ENCODE measurements around the gene MACROD2.

The MACROD2 gene

DNA sequence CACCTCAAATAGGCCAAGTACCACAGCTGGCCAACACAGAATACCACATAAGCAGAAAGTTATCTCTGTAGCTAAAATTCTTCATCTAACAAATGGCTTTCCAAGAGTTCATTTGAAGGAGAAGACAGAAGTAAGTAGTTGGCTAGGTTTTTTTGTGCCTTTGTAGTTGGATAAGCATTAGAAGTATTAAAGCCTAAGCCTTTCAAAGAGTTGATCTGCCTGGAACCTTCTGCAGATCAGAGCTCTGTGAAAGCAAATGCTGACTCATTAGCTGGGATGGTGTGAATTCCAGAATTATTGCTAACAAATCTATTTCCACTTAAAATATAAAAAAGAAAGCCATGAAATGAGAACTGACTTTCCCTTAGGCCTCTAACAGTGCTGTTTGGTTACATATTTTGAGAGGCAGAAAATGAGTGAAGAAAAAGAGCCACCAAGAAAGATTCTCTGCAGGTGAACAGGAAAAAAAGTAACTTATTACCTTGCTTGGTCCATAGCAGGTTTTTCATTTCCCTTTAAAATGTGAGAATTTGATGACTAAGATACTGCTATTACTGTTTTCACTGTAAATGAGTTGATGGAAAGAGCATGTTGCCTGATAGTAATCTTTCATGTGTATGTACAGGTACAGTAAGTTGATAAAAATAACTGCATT is 1105.3 kb downstream of the MACROD2 start:
- H3K36me3 ChIP-seq (ENCODE audit: insufficient read depth, insufficient read length, low read length) = no peaks in the 10 kb centered on the region
- H3K4me3 ChIP-seq (ENCODE audit: insufficient read length, low read depth) = no peak overlapping the region
- no peak for DNase-seq (ENCODE audit: low read depth, low spot score)
- H3K27me3 ChIP-seq (ENCODE audit: insufficient read depth, insufficient read length) = no peaks in the 10 kb centered on the region
- TF ChIP-seq ZNF274 (IDR thresholded peaks at IDR 0.05; ENCODE audit: low read depth, low read length) (no peak), YY1 (IDR thresholded peaks at IDR 0.05; ENCODE audit: insufficient read depth, insufficient read length) (no peak), SUZ12 (IDR thresholded peaks at IDR 0.05; ENCODE audit: extremely low read depth, insufficient read depth, insufficient read length) (no peak)
- no peaks in the 10 kb centered on the region for H3K4me1 ChIP-seq (ENCODE audit: insufficient read depth, insufficient read length)
- H3K9ac ChIP-seq (ENCODE audit: insufficient read length, low read depth) = no peak overlapping the region
- no peaks in the 10 kb centered on the region for H3K9me3 ChIP-seq (ENCODE audit: insufficient read depth, low read length)

DNA sequence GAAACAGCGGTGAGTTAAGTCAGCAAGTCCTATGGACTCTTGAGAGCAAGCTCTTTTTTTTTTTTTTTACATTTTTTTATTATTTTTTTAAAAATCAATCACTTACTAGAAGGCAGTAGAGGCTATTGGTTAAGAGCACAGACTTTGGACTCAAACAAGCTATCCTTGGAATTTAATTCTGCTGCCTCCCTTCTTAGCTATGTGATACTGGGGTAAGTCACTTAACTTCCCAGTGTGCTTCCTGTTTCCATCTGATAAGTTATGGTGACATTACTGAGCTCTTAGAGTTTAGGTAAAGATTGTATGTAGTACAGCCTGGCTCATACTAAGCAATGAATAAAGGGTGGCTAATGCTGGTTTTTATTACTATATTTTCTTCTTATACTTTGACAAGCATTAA is 1112.6 kb downstream of the MACROD2 start:
- H3K4me1 ChIP-seq (ENCODE audit: insufficient read depth, insufficient read length) = no peaks in the 10 kb centered on the region
- no peaks in the 10 kb centered on the region for H3K27me3 ChIP-seq (ENCODE audit: insufficient read depth, insufficient read length)
- no peaks in the 10 kb centered on the region for H3K36me3 ChIP-seq (ENCODE audit: insufficient read depth, insufficient read length, low read length)
- no peak overlapping the region for H3K4me3 ChIP-seq (ENCODE audit: insufficient read length, low read depth)
- no peaks in the 10 kb centered on the region; the same call in 1 of the 2 replicates for H3K9me3 ChIP-seq (ENCODE audit: insufficient read depth, low read length)
- H3K9ac ChIP-seq (ENCODE audit: insufficient read length, low read depth) = no peak overlapping the region
- TF ChIP-seq ZNF274 (IDR thresholded peaks at IDR 0.05; ENCODE audit: low read depth, low read length) = no peak
- no peak for TF ChIP-seq SUZ12 (IDR thresholded peaks at IDR 0.05; ENCODE audit: extremely low read depth, insufficient read depth, insufficient read length)
- TF ChIP-seq YY1 (IDR thresholded peaks at IDR 0.05; ENCODE audit: insufficient read depth, insufficient read length) = no peak
- DNase-seq (ENCODE audit: low read depth, low spot score) = no peak

DNA sequence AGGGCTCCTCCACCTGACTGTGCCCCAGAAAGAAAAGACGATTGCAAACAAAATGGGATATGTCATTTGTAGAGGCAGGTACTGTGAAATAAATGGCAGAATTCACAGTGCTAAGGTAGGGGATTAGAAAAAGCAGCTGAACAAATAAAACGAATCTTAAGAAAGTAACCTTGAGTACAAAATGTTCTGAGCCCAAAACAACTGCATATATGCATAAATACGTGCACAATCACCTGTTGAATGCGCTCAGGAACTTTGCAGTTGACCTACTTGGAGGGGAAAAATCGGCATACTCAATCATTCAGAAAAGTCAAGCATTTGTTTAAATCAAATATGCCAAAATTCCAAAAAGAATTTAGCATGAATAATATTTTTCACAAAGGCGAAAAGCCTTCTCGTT is 1114.2 kb downstream of the MACROD2 start:
- H3K36me3 ChIP-seq (ENCODE audit: insufficient read depth, insufficient read length, low read length) = no peaks in the 10 kb centered on the region
- no peaks in the 10 kb centered on the region; the same call in 1 of the 2 replicates for H3K9me3 ChIP-seq (ENCODE audit: insufficient read depth, low read length)
- H3K9ac ChIP-seq (ENCODE audit: insufficient read length, low read depth) = no peak overlapping the region
- no peak for DNase-seq (ENCODE audit: low read depth, low spot score)
- TF ChIP-seq ZNF274 (IDR thresholded peaks at IDR 0.05; ENCODE audit: low read depth, low read length) = no peak
- TF ChIP-seq SUZ12 (IDR thresholded peaks at IDR 0.05; ENCODE audit: extremely low read depth, insufficient read depth, insufficient read length) = no peak
- no peak for TF ChIP-seq YY1 (IDR thresholded peaks at IDR 0.05; ENCODE audit: insufficient read depth, insufficient read length)
- H3K4me1 ChIP-seq (ENCODE audit: insufficient read depth, insufficient read length) = no peaks in the 10 kb centered on the region
- no peak overlapping the region for H3K4me3 ChIP-seq (ENCODE audit: insufficient read length, low read depth)
- no peaks in the 10 kb centered on the region for H3K27me3 ChIP-seq (ENCODE audit: insufficient read depth, insufficient read length)

DNA sequence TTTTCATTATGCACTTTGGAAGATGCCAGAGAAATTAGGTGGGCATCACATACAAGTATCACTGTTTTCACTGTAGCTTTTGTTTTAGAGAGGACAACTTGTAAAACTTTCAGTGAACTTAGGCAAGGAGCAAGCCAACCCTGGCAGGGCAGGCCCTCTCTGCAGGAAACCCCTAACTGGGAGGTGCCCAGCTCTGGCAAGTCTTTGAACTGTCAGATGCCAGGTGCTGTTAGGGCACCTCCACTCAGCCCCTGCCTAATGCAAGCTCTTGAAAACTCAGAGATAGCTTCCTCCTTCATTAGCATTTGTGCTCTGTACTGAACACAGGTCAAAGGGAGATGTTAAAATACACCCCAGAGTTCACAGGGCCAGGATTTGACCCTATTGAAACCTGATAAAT is 1116.3 kb downstream of the MACROD2 start:
- DNase-seq (ENCODE audit: low read depth, low spot score) = no peak
- no peak for TF ChIP-seq SUZ12 (IDR thresholded peaks at IDR 0.05; ENCODE audit: extremely low read depth, insufficient read depth, insufficient read length)
- TF ChIP-seq YY1 (IDR thresholded peaks at IDR 0.05; ENCODE audit: insufficient read depth, insufficient read length) = no peak
- no peak for TF ChIP-seq ZNF274 (IDR thresholded peaks at IDR 0.05; ENCODE audit: low read depth, low read length)
- Histone ChIP-seq H3K9ac (ENCODE audit: insufficient read length, low read depth) (no peak overlapping the region), H3K4me3 (ENCODE audit: insufficient read length, low read depth) (no peak overlapping the region), H3K9me3 (ENCODE audit: insufficient read depth, low read length) (no peaks in the 10 kb centered on the region; the same call in 1 of the 2 replicates), H3K36me3 (ENCODE audit: insufficient read depth, insufficient read length, low read length) (no peaks in the 10 kb centered on the region), H3K27me3 (ENCODE audit: insufficient read depth, insufficient read length) (no peaks in the 10 kb centered on the region), H3K4me1 (ENCODE audit: insufficient read depth, insufficient read length) (no peaks in the 10 kb centered on the region)

DNA sequence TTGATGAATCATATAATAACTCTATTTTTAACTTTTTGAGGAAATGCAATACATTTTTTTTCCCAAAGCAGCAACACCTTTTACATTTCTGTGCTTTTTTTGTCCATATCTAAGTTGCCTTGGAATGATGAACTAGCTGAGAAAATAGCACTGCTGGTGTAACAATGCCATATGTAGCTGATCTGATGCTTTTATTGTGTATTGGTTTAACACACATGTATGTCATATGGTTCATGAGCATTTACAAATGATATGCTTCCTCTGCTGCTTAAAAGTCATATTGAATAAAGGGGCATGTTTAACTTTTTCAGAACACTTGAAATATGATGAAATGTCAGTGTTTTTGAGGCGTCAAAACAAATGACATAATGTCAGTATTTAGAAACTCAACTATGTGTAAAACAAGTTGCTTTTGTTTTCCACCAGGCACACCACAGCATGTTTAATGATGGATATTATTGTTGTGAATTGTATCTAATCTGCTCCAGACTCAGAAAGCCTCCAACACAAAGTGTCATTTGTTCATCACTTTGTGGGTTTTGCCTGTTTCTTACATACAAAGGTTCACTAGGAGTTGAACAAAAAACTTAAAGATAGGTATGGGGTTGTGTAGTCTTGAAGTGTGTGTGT is 1117.9 kb downstream of the MACROD2 start:
- Histone ChIP-seq H3K9me3 (ENCODE audit: insufficient read depth, low read length) (no peaks in the 10 kb centered on the region; the same call in 1 of the 2 replicates), H3K36me3 (ENCODE audit: insufficient read depth, insufficient read length, low read length) (no peaks in the 10 kb centered on the region), H3K4me3 (ENCODE audit: insufficient read length, low read depth) (no peak overlapping the region), H3K9ac (ENCODE audit: insufficient read length, low read depth) (no peak overlapping the region), H3K4me1 (ENCODE audit: insufficient read depth, insufficient read length) (no peaks in the 10 kb centered on the region), H3K27me3 (ENCODE audit: insufficient read depth, insufficient read length) (no peaks in the 10 kb centered on the region)
- TF ChIP-seq ZNF274 (IDR thresholded peaks at IDR 0.05; ENCODE audit: low read depth, low read length) = no peak
- TF ChIP-seq YY1 (IDR thresholded peaks at IDR 0.05; ENCODE audit: insufficient read depth, insufficient read length) = no peak
- TF ChIP-seq SUZ12 (IDR thresholded peaks at IDR 0.05; ENCODE audit: extremely low read depth, insufficient read depth, insufficient read length) = no peak
- DNase-seq (ENCODE audit: low read depth, low spot score) = no peak

DNA sequence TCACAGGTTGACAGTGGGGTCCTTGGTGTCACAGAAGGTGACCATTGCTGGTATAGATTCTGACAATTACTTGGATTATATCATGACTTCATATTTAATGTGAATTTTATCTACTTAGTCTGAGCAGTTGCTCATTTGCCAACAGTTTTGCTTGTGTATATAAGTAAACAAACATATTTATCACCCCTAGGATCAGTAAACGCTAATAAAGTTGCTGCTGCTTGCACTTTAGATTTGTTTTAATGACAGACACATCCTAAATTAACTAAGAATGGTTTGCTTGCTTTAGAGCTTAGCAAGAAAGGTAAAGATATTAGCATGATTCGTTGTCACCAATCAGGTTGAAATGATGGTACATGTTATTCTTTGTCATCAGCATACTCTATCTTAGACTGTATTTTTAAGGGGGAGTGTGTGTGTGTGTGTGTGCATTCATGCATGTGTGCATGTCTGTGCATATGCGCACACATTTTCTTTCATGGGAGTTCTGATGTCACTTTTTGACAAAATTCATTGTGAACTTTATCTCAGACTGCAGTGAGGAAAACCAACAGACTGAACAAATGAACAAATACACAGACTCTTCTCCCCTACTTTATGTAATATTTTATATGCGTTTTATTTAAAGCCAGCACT is 1124.7 kb downstream of the MACROD2 start:
- no peak overlapping the region for H3K4me3 ChIP-seq (ENCODE audit: insufficient read length, low read depth)

DNA sequence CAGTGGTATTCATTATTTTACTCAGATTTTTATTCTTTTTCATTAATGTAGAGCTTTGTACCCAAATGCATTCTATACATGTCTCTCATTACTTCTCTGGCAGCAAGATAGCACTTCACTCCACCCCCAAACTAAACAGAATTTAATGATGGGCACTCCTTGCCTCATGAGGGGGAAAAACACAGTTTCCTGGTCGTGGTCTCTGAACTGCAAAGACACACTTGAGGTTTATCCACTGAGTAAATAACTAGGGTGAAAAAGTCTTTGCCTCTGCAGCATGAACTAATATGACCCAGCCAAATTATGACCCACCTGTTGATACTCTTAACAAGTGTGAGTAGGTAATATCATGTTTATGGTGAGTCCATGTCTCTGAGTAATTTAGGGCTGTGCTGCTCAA is 1127.3 kb downstream of the MACROD2 start:
- DNase-seq (ENCODE audit: low read depth, low spot score) = no peak
- TF ChIP-seq YY1 (IDR thresholded peaks at IDR 0.05; ENCODE audit: insufficient read depth, insufficient read length) (no peak), ZNF274 (IDR thresholded peaks at IDR 0.05; ENCODE audit: low read depth, low read length) (no peak), SUZ12 (IDR thresholded peaks at IDR 0.05; ENCODE audit: extremely low read depth, insufficient read depth, insufficient read length) (no peak)
- H3K27me3 ChIP-seq (ENCODE audit: insufficient read depth, insufficient read length) = no peaks in the 10 kb centered on the region
- no peaks in the 10 kb centered on the region for H3K36me3 ChIP-seq (ENCODE audit: insufficient read depth, insufficient read length, low read length)
- no peaks in the 10 kb centered on the region for H3K4me1 ChIP-seq (ENCODE audit: insufficient read depth, insufficient read length)
- no peak overlapping the region for H3K4me3 ChIP-seq (ENCODE audit: insufficient read length, low read depth)
- H3K9ac ChIP-seq (ENCODE audit: insufficient read length, low read depth) = no peak overlapping the region
- H3K9me3 ChIP-seq (ENCODE audit: insufficient read depth, low read length) = no peaks in the 10 kb centered on the region

More for the DNA sequence above, 1124.7 kb downstream of the MACROD2 start:
- TF ChIP-seq SUZ12 (IDR thresholded peaks at IDR 0.05; ENCODE audit: extremely low read depth, insufficient read depth, insufficient read length) (no peak), ZNF274 (IDR thresholded peaks at IDR 0.05; ENCODE audit: low read depth, low read length) (no peak), YY1 (IDR thresholded peaks at IDR 0.05; ENCODE audit: insufficient read depth, insufficient read length) (no peak)
- H3K27me3 ChIP-seq (ENCODE audit: insufficient read depth, insufficient read length) = no peaks in the 10 kb centered on the region
- no peaks in the 10 kb centered on the region for H3K4me1 ChIP-seq (ENCODE audit: insufficient read depth, insufficient read length)
- no peak for DNase-seq (ENCODE audit: low read depth, low spot score)
- no peaks in the 10 kb centered on the region for H3K36me3 ChIP-seq (ENCODE audit: insufficient read depth, insufficient read length, low read length)
- H3K9ac ChIP-seq (ENCODE audit: insufficient read length, low read depth) = no peak overlapping the region
- no peaks in the 10 kb centered on the region for H3K9me3 ChIP-seq (ENCODE audit: insufficient read depth, low read length)
